Central memory CD8-positive, alpha-beta T cell (primary cell): ENCODE data around the gene CYP2A7.
"Not testable (repeated sequence)": the region's sequence is repeated elsewhere in the genome, so short reads cannot be mapped to it uniquely, and the experiment has no call there.

ENCODE experiments used
- ATAC-seq: fragments of 150-1000 bp; cut with Tn5 transposase; replicated peaks from 2 replicates; pipeline ENCODE4 v1.10.0; 2022; ENCODE audit warnings: mild to moderate bottlenecking, moderate FRiP score, moderate number of reproducible peaks; ENCODE audit not compliant: poor library complexity, severe bottlenecking; ENCODE audit errors: extremely low read depth
- DNase-seq, 2 donors: peaks; one replicate each; pipeline ENCODE4 v3.0.0; 2021; ENCODE audit warnings: low spot score in 2 of 2
- H3K27ac Mint-ChIP-seq: one replicate; pipeline ENCODE4 v1.8.0; 2022; ENCODE audit warnings: low read depth, mild to moderate bottlenecking, moderate library complexity, mixed read lengths
- H3K27me3 Mint-ChIP-seq: one replicate; pipeline ENCODE4 v1.8.0; 2022; ENCODE audit warnings: mixed read lengths
- H3K36me3 Mint-ChIP-seq: one replicate; pipeline ENCODE4 v1.8.0; 2022; ENCODE audit warnings: mild to moderate bottlenecking, moderate library complexity, mixed read lengths; ENCODE audit not compliant: insufficient read depth
- H3K4me1 Mint-ChIP-seq: one replicate; pipeline ENCODE4 v1.8.0; 2022; ENCODE audit warnings: mixed read lengths
- H3K4me3 Mint-ChIP-seq: one replicate; pipeline ENCODE4 v1.8.0; 2022; ENCODE audit warnings: mild to moderate bottlenecking, moderate library complexity, mixed read lengths
- H3K9me3 Mint-ChIP-seq: one replicate; pipeline ENCODE4 v1.8.0; 2022; ENCODE audit warnings: mixed read lengths

The CYP2A7 gene

DNA sequence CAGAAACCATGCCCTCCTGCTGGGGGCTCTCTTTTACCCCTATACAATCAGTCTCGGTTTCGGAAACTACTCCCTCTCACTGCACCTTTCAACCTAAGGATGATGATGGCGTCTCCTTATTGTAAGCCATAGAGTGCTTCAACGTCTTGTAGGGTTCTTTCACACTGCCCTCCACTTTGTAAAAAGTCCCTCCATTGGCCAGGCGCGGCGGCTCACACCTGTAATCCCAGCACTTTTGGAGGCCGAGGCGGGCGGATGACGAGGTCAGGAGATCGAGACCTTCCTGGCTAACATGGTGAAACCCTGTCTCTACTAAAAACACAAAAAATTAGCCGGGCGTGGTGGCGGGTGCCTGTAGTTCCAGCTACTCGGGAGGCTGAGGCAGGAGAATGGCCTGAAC is 51.3 kb downstream of the CYP2A7 start:
- H3K4me1 Mint-ChIP-seq: peaks cover 30% of the 10 kb centered on the region
- H3K27ac Mint-ChIP-seq: not testable (repeated sequence)

DNA sequence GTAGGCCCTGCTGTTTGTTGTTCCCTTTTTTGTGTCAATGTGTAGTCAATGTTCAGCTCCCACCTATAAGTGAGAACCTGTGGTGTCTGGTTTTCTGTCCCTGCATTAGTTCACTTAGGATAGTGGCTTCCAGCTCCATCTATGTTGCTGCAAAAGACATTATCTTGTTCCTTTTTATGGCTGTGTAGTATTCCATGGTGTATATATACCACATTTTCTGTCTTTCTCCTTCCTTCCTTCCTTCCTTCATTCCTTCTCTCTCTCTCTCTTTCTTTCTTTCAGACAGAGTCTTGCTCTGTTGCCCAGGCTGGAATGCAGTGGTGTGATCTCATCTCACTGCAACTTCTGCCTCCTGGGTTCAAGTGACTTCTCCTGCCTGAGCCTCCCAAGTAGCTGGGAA is 52.8 kb downstream of the CYP2A7 start:
- no peaks in the 10 kb centered on the region for H3K9me3 Mint-ChIP-seq
- H3K27ac Mint-ChIP-seq: peak overlapping the region; percentile 94
- no peak for DNase-seq
- H3K4me1 Mint-ChIP-seq: peaks cover 40% of the 10 kb centered on the region
- H3K4me3 Mint-ChIP-seq: no peak overlapping the region
- no peak for ATAC-seq
- H3K36me3 Mint-ChIP-seq: peaks cover 11% of the 10 kb centered on the region
- H3K27me3 Mint-ChIP-seq: no peaks in the 10 kb centered on the region

More for the DNA sequence above, 51.3 kb downstream of the CYP2A7 start:
- H3K9me3 Mint-ChIP-seq, H3K27me3 Mint-ChIP-seq, ATAC-seq, DNase-seq, H3K36me3 Mint-ChIP-seq, H3K4me3 Mint-ChIP-seq: not testable (repeated sequence)

DNA sequence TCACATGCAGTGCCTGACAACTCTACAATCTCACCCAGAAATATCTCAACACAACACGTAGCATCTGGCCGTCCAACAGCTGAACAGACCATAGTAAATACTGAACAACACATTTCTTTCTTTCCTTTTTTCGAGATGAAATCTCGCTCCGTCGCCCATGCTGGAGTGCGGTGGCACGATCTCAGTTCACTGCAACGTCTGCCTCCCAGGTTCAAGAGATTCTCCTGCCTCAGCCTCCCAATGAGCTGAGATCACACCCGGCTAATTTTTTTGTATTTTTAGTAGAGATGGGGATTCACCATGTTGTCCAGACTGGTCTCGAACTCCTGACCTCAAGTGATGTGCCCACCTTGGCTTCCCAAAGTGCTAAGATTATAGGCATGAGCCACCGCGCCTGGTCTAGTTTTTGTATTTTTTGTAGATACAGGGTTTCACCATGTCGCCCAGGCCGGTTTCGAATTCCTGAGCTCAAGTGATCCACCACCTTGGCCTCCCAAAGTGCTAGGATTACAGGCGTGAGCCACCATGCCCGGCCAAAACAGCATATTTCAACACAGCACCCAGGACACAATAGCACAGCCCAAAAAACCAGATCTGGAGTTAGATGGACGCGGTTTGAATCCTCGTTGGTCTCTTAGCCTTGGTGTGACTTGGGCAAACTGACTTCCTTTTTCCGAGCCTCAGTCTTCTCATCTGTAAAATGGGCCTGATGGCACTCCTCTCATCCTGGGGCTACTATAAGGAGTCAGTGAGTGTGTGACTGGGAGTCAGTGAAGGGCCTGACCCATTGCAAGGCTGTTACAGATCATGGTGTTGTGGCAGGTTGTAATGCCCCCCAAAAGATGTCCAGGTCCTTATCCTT is 54.4 kb downstream of the CYP2A7 start:
- Mint-ChIP-seq H3K4me3 (peak overlapping the region; percentile 52), H3K36me3 (peaks cover 12% of the 10 kb centered on the region), H3K4me1 (peaks cover 49% of the 10 kb centered on the region), H3K27ac (peak overlapping the region; percentile 94), H3K27me3 (no peaks in the 10 kb centered on the region), H3K9me3 (no peaks in the 10 kb centered on the region)
- ATAC-seq (no peak), DNase-seq (no peak)

DNA sequence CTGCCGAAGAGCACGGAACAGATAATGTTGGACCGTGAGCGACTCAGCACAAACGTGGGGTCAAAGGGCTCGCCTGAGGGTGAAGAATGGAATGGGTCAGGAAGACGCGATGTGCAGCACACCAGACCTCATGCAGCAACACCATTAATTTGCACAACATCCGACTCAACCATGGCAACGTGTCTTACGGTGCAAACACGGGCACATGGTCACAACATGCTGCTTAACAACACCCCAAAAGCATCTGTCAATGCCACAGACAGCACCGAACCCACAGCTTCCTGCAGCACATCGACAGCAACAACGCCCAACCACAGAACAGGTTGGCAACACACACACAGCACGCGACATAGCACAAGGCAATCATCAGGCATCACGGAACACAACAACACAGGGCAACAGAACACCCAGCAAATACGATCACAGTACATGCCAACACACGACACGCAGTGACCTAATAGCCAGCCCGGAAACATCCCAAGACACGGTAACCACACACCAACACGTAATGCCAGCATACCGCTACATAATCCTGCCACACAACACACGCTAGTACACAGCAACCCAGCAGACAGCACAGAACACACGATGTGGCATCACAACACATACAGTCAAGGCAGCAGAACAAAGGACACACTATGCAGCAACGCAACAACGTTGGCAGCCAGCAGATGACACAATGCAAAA is 55.2 kb downstream of the CYP2A7 start:
- peak; percentile 43 to 85 for DNase-seq

DNA sequence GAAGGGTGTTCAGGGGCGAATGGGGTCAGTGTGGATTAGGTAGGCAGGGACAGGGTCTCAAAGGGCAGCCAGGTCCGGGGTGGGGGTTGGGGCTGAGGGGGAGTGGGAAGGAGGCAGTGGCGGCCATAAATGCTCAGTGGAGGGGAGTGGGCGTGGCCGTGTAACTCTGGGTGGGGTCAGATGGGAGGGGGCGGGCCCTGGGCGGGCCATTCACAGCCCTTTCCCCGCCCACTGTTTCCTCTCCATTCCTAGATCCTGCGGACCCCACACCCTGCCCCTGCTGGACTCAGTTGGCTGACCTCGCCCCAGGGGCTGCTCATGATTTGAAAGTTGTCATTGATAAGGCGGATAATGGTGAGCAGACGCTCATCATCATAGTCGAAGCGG is 55.7 kb downstream of the CYP2A7 start:
- not testable (repeated sequence) for H3K9me3 Mint-ChIP-seq, ATAC-seq, H3K27me3 Mint-ChIP-seq, DNase-seq
- H3K27ac Mint-ChIP-seq: peak overlapping the region; percentile 94
- peak overlapping the region; percentile 52 for H3K4me3 Mint-ChIP-seq
- peaks cover 47% of the 10 kb centered on the region for H3K4me1 Mint-ChIP-seq
- H3K36me3 Mint-ChIP-seq: peaks cover 12% of the 10 kb centered on the region

More for the DNA sequence above, 55.2 kb downstream of the CYP2A7 start:
- H3K4me1 Mint-ChIP-seq: peaks cover 47% of the 10 kb centered on the region
- peak; percentile 95 for ATAC-seq
- H3K36me3 Mint-ChIP-seq: peaks cover 12% of the 10 kb centered on the region
- peak overlapping the region; percentile 94 for H3K27ac Mint-ChIP-seq
- peak overlapping the region; percentile 52 for H3K4me3 Mint-ChIP-seq
- H3K9me3 Mint-ChIP-seq, H3K27me3 Mint-ChIP-seq: not testable (repeated sequence)

DNA sequence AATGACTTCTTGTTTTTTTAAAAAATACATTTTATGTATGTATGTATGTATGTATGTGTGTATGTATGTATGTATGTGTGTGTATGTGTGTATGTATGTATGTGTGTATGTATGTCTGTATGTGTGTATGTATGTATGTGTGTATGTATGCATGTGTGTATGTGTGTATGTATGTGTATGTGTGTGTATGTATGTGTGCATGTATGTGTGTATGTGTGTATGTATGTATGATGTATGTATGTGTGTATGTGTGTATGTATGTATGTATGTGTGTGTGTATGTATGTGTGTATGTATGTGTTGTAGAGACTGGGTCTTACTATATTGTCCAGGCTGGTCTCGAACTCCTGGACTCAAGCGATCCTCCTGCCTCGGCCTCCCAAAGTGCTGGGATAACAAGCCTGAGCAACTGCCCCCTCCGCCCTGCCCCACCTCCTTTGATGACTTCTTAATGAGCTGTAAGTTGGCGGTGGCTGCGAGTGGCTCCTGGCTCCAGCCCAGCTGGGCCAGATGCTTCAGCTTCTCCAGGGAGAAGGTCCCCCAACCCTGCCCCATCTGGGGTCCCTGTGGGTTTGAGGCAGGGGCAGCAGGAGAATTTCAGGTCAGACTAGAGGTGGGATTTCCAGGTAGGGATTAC is 56.5 kb downstream of the CYP2A7 start:
- DNase-seq, H3K9me3 Mint-ChIP-seq, H3K27me3 Mint-ChIP-seq, ATAC-seq: not testable (repeated sequence)
- H3K36me3 Mint-ChIP-seq: peaks cover 12% of the 10 kb centered on the region
- peak overlapping the region; percentile 14 for H3K4me3 Mint-ChIP-seq
- peaks cover 47% of the 10 kb centered on the region for H3K4me1 Mint-ChIP-seq
- peak overlapping the region; percentile 94 for H3K27ac Mint-ChIP-seq
